Nephron progenitor cell (in vitro differentiated cells): Measurements from ENCODE around the gene TMCC1.
"Not testable (repeated sequence)": the region's sequence is repeated elsewhere in the genome, so short reads cannot be mapped to it uniquely, and the experiment has no call there.

ENCODE experiments used
- DNase-seq: peaks from one replicate; pipeline ENCODE4 v3.0.0; 2021
- H3K27ac Mint-ChIP-seq: 2 replicates; pipeline ENCODE4 v1.8.0; 2021; ENCODE audit warnings: mild to moderate bottlenecking, moderate library complexity, mixed read lengths
- H3K27me3 Mint-ChIP-seq: 2 replicates; pipeline ENCODE4 v1.8.0; 2021; ENCODE audit warnings: mild to moderate bottlenecking, low read depth, mixed read lengths; ENCODE audit not compliant: poor library complexity
- H3K36me3 Mint-ChIP-seq: 2 replicates; pipeline ENCODE4 v1.8.0; 2021; ENCODE audit warnings: low read depth, mixed read lengths
- H3K4me1 Mint-ChIP-seq: 2 replicates; pipeline ENCODE4 v1.8.0; 2021; ENCODE audit warnings: mixed read lengths
- H3K4me3 Mint-ChIP-seq: 2 replicates; pipeline ENCODE4 v1.8.0; 2021; ENCODE audit warnings: mild to moderate bottlenecking, moderate library complexity, mixed read lengths
- H3K9me3 Mint-ChIP-seq: 2 replicates; pipeline ENCODE4 v1.8.0; 2021; ENCODE audit warnings: mild to moderate bottlenecking, moderate library complexity, mixed read lengths
- CTCF ChIP-seq: fragments of 200-600 bp; sonication (generic); IDR thresholded peaks from 2 replicates; pipeline ENCODE4 v1.5.0; 2021; ENCODE audit warnings: antibody characterized with exemption

Gene TMCC1

DNA sequence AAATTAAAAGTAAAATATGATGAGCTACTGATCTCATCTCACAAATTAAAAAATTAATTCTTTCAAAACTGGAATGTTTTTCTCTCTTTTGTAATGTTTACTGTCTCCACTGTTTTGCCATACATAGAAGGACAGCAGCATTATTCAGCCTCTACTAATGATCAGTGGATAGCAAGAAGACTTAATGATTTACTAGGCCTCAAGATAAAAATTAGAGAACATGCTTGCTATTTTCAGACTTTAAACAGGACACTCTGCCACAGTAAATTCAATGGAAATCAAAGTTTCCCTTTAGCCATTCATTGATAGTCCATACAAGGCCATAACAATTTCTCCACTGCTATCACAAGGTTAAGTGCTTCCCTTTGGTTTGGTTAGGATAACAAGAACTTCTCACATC, 129.4 kb downstream of the TMCC1 start:
- no peaks in the 10 kb centered on the region for H3K27me3 Mint-ChIP-seq
- no peak for DNase-seq
- H3K4me1 Mint-ChIP-seq = peaks cover 11% of the 10 kb centered on the region
- peaks cover 15% of the 10 kb centered on the region for H3K36me3 Mint-ChIP-seq
- no peak for TF ChIP-seq CTCF
- peaks cover 7% of the 10 kb centered on the region for H3K9me3 Mint-ChIP-seq
- no peak overlapping the region for H3K27ac Mint-ChIP-seq
- no peak overlapping the region for H3K4me3 Mint-ChIP-seq

DNA sequence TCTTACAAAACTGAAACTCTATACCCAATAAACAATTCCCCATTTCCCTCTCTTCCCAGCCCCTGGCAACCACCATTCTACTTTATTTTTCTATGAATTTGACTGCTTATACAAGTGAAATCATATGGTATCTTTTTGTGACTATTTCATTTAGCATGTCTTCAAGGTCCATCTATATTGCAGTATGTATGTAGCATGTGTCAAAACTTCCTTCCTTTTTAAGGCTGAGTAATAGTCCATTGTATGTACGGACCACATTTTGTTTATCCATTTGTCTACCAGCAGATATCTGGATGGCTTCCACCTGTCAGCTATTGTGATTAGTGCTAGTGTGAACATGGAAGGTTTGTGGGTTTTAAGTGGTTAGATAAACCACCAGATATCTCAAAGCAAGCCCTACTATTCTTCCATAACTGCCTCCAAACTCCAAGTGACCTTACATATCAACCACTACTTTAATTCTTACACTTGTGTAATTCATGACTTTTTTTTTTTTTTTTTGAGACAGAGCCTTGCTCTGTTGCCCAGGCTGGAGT, 134.7 kb downstream of the TMCC1 start:
- H3K27me3 Mint-ChIP-seq = no peaks in the 10 kb centered on the region
- H3K36me3 Mint-ChIP-seq = peaks cover 52% of the 10 kb centered on the region
- peak overlapping the region; percentile 12 for H3K27ac Mint-ChIP-seq
- H3K4me3 Mint-ChIP-seq = no peak overlapping the region
- no peak for DNase-seq
- no peak for TF ChIP-seq CTCF
- peaks cover 20% of the 10 kb centered on the region for H3K9me3 Mint-ChIP-seq
- peaks cover 9% of the 10 kb centered on the region for H3K4me1 Mint-ChIP-seq

DNA sequence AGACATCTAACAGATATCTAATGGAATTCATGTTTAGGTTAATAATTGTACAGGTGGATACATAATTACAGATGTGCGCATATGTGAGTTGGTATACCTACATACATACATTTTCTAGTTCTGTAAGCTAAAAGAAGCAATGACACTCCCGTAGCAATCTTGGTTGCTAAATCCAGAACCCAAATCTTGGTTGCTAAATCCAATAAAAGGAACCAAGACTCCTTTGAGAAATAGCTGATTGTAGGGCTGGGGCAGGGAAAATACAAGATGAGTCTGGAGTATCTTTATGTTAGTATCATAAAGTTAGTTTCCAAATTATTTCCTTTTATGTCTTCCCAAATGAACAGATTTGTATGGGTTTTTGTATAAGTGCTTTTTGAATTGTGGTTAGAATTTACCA, 135.2 kb downstream of the TMCC1 start:
- H3K27ac Mint-ChIP-seq = no peak overlapping the region
- H3K36me3 Mint-ChIP-seq = peaks cover 57% of the 10 kb centered on the region
- no peak overlapping the region for H3K4me3 Mint-ChIP-seq
- no peak for TF ChIP-seq CTCF
- H3K4me1 Mint-ChIP-seq = peaks cover 9% of the 10 kb centered on the region
- peaks cover 26% of the 10 kb centered on the region for H3K9me3 Mint-ChIP-seq
- H3K27me3 Mint-ChIP-seq = no peaks in the 10 kb centered on the region
- no peak for DNase-seq

GRCh38 chr3:129756871-129757270, 136.6 kb downstream of the TMCC1 start:
- Mint-ChIP-seq H3K27ac (peak overlapping the region; percentile 64), H3K4me1 (peaks cover 9% of the 10 kb centered on the region), H3K9me3 (peaks cover 39% of the 10 kb centered on the region), H3K4me3 (no peak overlapping the region), H3K36me3 (peaks cover 67% of the 10 kb centered on the region), H3K27me3 (no peaks in the 10 kb centered on the region)
- no peak for DNase-seq
- TF ChIP-seq CTCF = no peak

DNA sequence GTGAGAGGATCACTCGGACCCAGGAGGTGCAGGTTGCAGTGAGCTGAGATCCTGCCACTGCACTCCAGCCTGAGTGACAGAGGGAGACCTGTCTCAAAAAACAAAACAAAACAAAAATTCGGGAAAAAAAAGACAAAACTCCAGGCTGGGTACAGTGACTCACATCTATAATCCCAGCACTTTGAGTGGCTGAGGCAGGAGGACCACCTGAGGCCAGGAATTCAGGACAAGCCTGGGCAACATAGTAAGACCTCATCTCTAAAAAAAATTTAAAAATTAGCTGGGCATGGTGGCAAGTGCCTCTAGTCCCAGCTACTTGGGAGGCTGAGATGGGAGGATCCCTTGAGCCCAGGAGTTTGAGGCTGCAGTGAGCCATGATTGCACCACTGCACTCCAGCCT, 142.4 kb downstream of the TMCC1 start:
- H3K4me3 Mint-ChIP-seq, DNase-seq, H3K4me1 Mint-ChIP-seq, H3K27me3 Mint-ChIP-seq, H3K27ac Mint-ChIP-seq: not testable (repeated sequence)
- H3K9me3 Mint-ChIP-seq = peaks cover 32% of the 10 kb centered on the region
- peaks cover 39% of the 10 kb centered on the region for H3K36me3 Mint-ChIP-seq

GRCh38 chr3:129749692-129750091, 143.8 kb downstream of the TMCC1 start:
- no peak for DNase-seq
- no peaks in the 10 kb centered on the region for H3K4me1 Mint-ChIP-seq
- H3K27me3 Mint-ChIP-seq = no peaks in the 10 kb centered on the region
- peaks cover 26% of the 10 kb centered on the region for H3K36me3 Mint-ChIP-seq
- H3K4me3 Mint-ChIP-seq = no peak overlapping the region
- TF ChIP-seq CTCF = no peak
- peaks cover 25% of the 10 kb centered on the region for H3K9me3 Mint-ChIP-seq
- H3K27ac Mint-ChIP-seq = no peak overlapping the region
